ENCODE measurements around the gene RBM23.

GRCh38 chr14:22907429-22907828 is 11.5 kb downstream of the RBM23 start:
- TF ChIP-seq ZNF274 (IDR thresholded peaks at IDR 0.05; ENCODE audit: low read depth, low read length) (no peak), YY1 (IDR thresholded peaks at IDR 0.05; ENCODE audit: insufficient read depth, insufficient read length) (no peak)

All from NT2/D1 (cell line).